ENCODE measurements around the gene GNG5.

DNA sequence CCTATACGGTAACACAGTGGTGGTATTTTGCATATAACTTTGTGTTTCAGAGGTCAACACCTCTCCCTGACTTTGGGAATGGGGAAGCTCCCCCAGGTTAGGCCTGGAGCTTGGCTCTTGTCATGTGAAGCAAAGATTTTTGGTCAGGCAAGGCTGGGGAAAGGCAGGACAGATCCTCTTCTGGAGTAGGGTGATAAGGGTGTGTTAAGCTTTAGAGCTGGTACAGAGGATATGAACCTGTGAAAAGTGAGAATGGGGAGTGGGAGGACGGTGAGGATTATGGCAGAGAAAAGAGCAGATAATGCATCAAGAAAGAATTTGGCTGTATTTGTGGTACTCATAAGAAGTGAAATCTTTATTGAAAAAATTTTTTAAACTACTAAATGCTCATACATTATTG is 25.1 kb downstream of the GNG5 start:
- TF ChIP-seq POLR2AphosphoS5 (IDR thresholded peaks at IDR 0.05) = no peak
- TF ChIP-seq, protein P1, sequence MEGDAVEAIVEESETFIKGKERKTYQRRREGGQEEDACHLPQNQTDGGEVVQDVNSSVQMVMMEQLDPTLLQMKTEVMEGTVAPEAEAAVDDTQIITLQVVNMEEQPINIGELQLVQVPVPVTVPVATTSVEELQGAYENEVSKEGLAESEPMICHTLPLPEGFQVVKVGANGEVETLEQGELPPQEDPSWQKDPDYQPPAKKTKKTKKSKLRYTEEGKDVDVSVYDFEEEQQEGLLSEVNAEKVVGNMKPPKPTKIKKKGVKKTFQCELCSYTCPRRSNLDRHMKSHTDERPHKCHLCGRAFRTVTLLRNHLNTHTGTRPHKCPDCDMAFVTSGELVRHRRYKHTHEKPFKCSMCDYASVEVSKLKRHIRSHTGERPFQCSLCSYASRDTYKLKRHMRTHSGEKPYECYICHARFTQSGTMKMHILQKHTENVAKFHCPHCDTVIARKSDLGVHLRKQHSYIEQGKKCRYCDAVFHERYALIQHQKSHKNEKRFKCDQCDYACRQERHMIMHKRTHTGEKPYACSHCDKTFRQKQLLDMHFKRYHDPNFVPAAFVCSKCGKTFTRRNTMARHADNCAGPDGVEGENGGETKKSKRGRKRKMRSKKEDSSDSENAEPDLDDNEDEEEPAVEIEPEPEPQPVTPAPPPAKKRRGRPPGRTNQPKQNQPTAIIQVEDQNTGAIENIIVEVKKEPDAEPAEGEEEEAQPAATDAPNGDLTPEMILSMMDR (IDR thresholded peaks at IDR 0.05) = no peak
- no peak for TF ChIP-seq EP300 (IDR thresholded peaks at IDR 0.05)
